HepG2 (cell line): ENCODE results near the gene OSBPL2.

ENCODE experiments used
- ATF6 ChIP-seq: sonication (generic); formaldehyde crosslinking; conservative IDR thresholded peaks from 2 replicates; pipeline ENCODE4 v1.4.0; 2020; ENCODE audit warnings: missing genetic modification reagents
- CHD2 ChIP-seq: IDR thresholded peaks from 2 replicates; pipeline ENCODE4 v1.6.1; 2011; ENCODE audit warnings: low read depth, low read length, improper control_type of control experiment
- EP300 ChIP-seq, 3 experiments: sonication (generic) in 1 of 3; formaldehyde crosslinking in 1 of 3; IDR thresholded peaks; 2 replicates each; pipeline versions ENCODE4 v1.5.1 to v1.6.1; 2011 to 2020; ENCODE audit warnings: low read depth in 2 of 3, low read length in 2 of 3, borderline replicate concordance in 1 of 3, improper control_type of control experiment in 1 of 3, mild to moderate bottlenecking in 1 of 3, missing genetic modification reagents in 1 of 3, moderate library complexity in 1 of 3
- MAX ChIP-seq: IDR thresholded peaks from 2 replicates; pipeline ENCODE4 v1.6.1; 2012; ENCODE audit warnings: inconsistent platforms
- MYC ChIP-seq: sonication (generic); formaldehyde crosslinking; IDR thresholded peaks from 2 replicates; pipeline ENCODE4 v1.9.0; 2021; ENCODE audit warnings: missing genetic modification reagents, borderline replicate concordance
- NKX3-1 ChIP-seq: sonication (generic); formaldehyde crosslinking; IDR thresholded peaks from 2 replicates; pipeline ENCODE4 v1.5.0; 2020; ENCODE audit warnings: missing genetic modification reagents
- NR2C2 ChIP-seq: sonication (generic); formaldehyde crosslinking; IDR thresholded peaks from 2 replicates; pipeline ENCODE4 v1.4.0; 2020; ENCODE audit warnings: missing genetic modification reagents, mild to moderate bottlenecking, moderate library complexity, borderline replicate concordance
- NR2F1 ChIP-seq, 2 experiments: fragments of 450-650 bp in 1 of 2; formaldehyde crosslinking in 1 of 2; IDR thresholded peaks; 2 replicates each; pipeline versions ENCODE4 v1.5.0 to v1.6.1; 2016 to 2020; ENCODE audit warnings: mild to moderate bottlenecking in 1 of 2, missing compliant biosample characterization in 1 of 2, missing genetic modification reagents in 1 of 2, moderate library complexity in 1 of 2
- PHF21A ChIP-seq: sonication (generic); formaldehyde crosslinking; IDR thresholded peaks from 2 replicates; pipeline ENCODE4 v1.5.0; 2020; ENCODE audit warnings: mild to moderate bottlenecking, missing genetic modification reagents
- PHF8 ChIP-seq: sonication (generic); formaldehyde crosslinking; IDR thresholded peaks from 2 replicates; pipeline ENCODE4 v1.5.0; 2020; ENCODE audit warnings: missing genetic modification reagents
- RFX5 ChIP-seq: IDR thresholded peaks from 2 replicates; pipeline ENCODE4 v1.6.1; 2011; ENCODE audit warnings: low read depth, low read length, improper control_type of control experiment
- ZBTB14 ChIP-seq: sonication (generic); formaldehyde crosslinking; IDR thresholded peaks from 2 replicates; pipeline ENCODE4 v1.4.0; 2020; ENCODE audit warnings: missing genetic modification reagents
- ZNF142 ChIP-seq: sonication (generic); formaldehyde crosslinking; IDR thresholded peaks from 2 replicates; pipeline ENCODE4 v1.4.0; 2020; ENCODE audit warnings: missing genetic modification reagents
- TF ChIP-seq, protein P1 (sequence below): sonication (generic); formaldehyde crosslinking; IDR thresholded peaks from 2 replicates; pipeline ENCODE4 v1.5.0; 2020; ENCODE audit warnings: mild to moderate bottlenecking, missing genetic modification reagents, moderate library complexity

GRCh38 chr20:62254021-62254724, 15.9 kb downstream of the OSBPL2 start:
- TF ChIP-seq NKX3-1 (CRISPR knock-in tag) (no peak), EP300 (IDR thresholded peaks at IDR 0.05; ENCODE audit: low read depth in 2 of 2, low read length in 2 of 2) (no peak), EP300 (CRISPR knock-in tag; IDR thresholded peaks at IDR 0.05; ENCODE audit: borderline replicate concordance) (no peak), NR2C2 (CRISPR knock-in tag) (no peak), CHD2 (no peak), PHF8 (CRISPR knock-in tag) (no peak), ZBTB14 (CRISPR knock-in tag) (no peak), ATF6 (CRISPR knock-in tag) (no peak), PHF21A (CRISPR knock-in tag) (no peak), MYC (CRISPR knock-in tag) (no peak), RFX5 (no peak), MAX (no peak), ZNF142 (CRISPR knock-in tag) (no peak), NR2F1 (CRISPR knock-in tag; IDR thresholded peaks at IDR 0.05) (no peak)
- TF ChIP-seq, protein P1, sequence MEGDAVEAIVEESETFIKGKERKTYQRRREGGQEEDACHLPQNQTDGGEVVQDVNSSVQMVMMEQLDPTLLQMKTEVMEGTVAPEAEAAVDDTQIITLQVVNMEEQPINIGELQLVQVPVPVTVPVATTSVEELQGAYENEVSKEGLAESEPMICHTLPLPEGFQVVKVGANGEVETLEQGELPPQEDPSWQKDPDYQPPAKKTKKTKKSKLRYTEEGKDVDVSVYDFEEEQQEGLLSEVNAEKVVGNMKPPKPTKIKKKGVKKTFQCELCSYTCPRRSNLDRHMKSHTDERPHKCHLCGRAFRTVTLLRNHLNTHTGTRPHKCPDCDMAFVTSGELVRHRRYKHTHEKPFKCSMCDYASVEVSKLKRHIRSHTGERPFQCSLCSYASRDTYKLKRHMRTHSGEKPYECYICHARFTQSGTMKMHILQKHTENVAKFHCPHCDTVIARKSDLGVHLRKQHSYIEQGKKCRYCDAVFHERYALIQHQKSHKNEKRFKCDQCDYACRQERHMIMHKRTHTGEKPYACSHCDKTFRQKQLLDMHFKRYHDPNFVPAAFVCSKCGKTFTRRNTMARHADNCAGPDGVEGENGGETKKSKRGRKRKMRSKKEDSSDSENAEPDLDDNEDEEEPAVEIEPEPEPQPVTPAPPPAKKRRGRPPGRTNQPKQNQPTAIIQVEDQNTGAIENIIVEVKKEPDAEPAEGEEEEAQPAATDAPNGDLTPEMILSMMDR (CRISPR knock-in tag) = no peak
